BLaER1 treated with 17β-estradiol and CSF1 and Interleukin-3, amounts not matched to agents 10 nM and 100 nM (cell line): Measurements from ENCODE around the gene DNAH17.

Experiments used
- H3K27ac ChIP-seq, 11 experiments: shearing (Covaris generic); formaldehyde crosslinking; 2 replicates each; pipeline ENCODE4 v1.8.1; 2022
- H3K27me3 ChIP-seq, 11 experiments: shearing (Covaris generic); formaldehyde crosslinking; 2 replicates each; pipeline ENCODE4 v1.8.1; 2022
- H3K36me3 ChIP-seq, 11 experiments: shearing (Covaris generic); formaldehyde crosslinking; 2 replicates each; pipeline ENCODE4 v1.8.1; 2022
- H3K4me1 ChIP-seq, 10 experiments: shearing (Covaris generic); formaldehyde crosslinking; 2 replicates each; pipeline ENCODE4 v1.8.1; 2022
- H3K4me2 ChIP-seq, 11 experiments: shearing (Covaris generic); formaldehyde crosslinking; 2 replicates each; pipeline ENCODE4 v1.8.1; 2022
- H3K4me3 ChIP-seq, 10 experiments: shearing (Covaris generic); formaldehyde crosslinking; 2 replicates each; pipeline ENCODE4 v1.8.1; 2022
- H3K9ac ChIP-seq, 11 experiments: shearing (Covaris generic); formaldehyde crosslinking; 2 replicates each; pipeline ENCODE4 v1.8.1; 2022
- H3K9me3 ChIP-seq, 11 experiments: shearing (Covaris generic); formaldehyde crosslinking; replicated peaks in 1 of 11; 2 replicates each; pipeline ENCODE4 v1.8.1; 2022
- H4K20me1 ChIP-seq, 11 experiments: shearing (Covaris generic); formaldehyde crosslinking; 2 replicates each; pipeline ENCODE4 v1.8.1; 2022
- Cebpa-rat ChIP-seq, 11 experiments: shearing (Covaris generic); IDR thresholded peaks; 2 replicates each; pipeline ENCODE4 v1.8.1; 2022

The DNAH17 gene

DNA sequence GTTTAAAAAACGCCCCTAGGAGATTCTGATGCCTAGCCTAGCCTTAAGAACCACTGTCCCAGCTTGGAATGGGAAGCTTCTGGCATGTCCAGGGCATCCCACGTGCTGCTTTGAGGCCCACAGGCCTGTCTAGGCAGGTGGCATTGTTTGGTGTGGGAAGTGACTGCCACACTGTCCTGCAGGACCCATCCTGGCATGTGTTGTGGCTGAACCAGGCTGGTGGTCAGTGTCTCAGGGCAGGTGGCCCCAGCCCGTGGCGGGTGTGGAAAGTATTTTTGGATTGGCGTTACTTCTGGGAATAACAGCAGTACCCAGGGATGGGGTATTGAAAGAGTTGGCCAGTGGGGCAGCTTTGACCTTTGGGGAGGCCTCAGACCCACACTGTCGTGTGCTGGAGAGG lies 170.8 kb downstream of the DNAH17 start:
- no peak for TF ChIP-seq Cebpa-rat (IDR thresholded peaks at IDR 0.05)
- Histone ChIP-seq H3K36me3 (peaks cover 83 to 99% (median 94%) of the 10 kb centered on the region in 11 experiments), H3K27me3 (no peaks in the 10 kb centered on the region), H3K9ac (peak overlapping the region in 3 of 11 experiments; percentile 24 to 38 (median 29); a peak in 4 of 22 replicates), H3K4me3 (no peak overlapping the region), H3K4me2 (peak overlapping the region in 5 of 11 experiments; percentile 15 to 50 (median 29); a peak in 7 of 22 replicates), H3K27ac (peak overlapping the region in 4 of 11 experiments; percentile 1 to 94 (median 38); a peak in 5 of 22 replicates), H3K9me3 (no peaks in the 10 kb centered on the region), H3K4me1 (peaks cover 26 to 78% (median 48%) of the 10 kb centered on the region in 10 experiments), H4K20me1 (peaks cover 31 to 97% (median 89%) of the 10 kb centered on the region in 11 experiments; a peak in 20 of 22 replicates)

DNA sequence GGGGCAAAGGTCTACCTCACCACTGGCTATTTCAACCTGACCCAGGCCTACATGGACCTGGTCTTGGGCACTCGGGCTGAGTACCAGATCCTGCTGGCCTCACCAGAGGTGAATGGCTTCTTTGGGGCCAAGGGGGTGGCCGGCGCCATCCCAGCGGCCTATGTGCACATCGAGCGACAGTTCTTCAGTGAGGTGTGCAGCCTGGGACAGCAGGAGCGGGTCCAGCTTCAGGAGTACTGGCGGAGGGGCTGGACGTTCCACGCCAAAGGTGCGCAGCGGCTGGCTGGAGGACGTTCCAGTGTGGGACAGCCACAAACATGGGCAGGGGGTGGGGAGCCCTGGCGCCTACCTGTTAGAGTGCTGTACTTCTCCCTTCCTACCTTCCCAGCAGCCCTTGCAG lies 173.4 kb downstream of the DNAH17 start:
- H3K4me3 ChIP-seq, result no peak overlapping the region

DNA sequence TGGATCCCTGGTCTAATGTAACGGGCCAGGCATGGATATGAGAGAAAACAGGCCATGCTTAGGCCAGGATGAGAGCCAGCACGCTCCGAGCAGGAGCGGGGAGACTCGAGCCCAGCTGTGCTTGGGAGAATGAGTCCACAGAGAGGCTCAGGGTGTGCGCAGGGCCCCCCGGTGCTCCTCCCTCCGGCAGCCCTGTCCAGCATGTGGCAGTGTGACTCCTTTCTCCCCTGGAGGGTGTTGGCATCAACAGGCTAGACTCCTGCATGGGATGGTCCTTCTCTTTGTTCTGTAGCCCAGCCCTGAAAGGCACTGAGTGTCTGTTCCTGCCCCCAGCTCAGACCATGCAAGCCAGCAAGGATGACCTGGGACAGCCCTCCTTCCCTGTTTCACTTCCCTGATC lies 175.3 kb downstream of the DNAH17 start:
- Histone ChIP-seq H3K36me3 (peaks cover 99 to 100% (median 100%) of the 10 kb centered on the region in 11 experiments), H4K20me1 (peaks cover 21 to 100% (median 96%) of the 10 kb centered on the region in 11 experiments), H3K4me1 (peaks cover 5 to 59% (median 22%) of the 10 kb centered on the region in 10 experiments; a peak in 18 of 20 replicates), H3K9me3 (no peaks in the 10 kb centered on the region), H3K4me3 (no peak overlapping the region), H3K27ac (peak overlapping the region in 3 of 11 experiments; percentile 20 to 53 (median 25); a peak in 6 of 22 replicates), H3K9ac (peak overlapping the region in 4 of 11 experiments; percentile 15 to 50 (median 30); a peak in 4 of 22 replicates), H3K4me2 (peak overlapping the region in 5 of 11 experiments; percentile 37 to 52 (median 41); a peak in 9 of 22 replicates), H3K27me3 (no peaks in the 10 kb centered on the region)
- no peak for TF ChIP-seq Cebpa-rat (IDR thresholded peaks at IDR 0.05)

More for the DNA sequence above, 173.4 kb downstream of the DNAH17 start:
- Histone ChIP-seq H3K4me2 (no peak overlapping the region), H3K36me3 (peaks cover 99 to 100% (median 100%) of the 10 kb centered on the region in 11 experiments), H3K9ac (no peak overlapping the region), H4K20me1 (peaks cover 25 to 100% (median 96%) of the 10 kb centered on the region in 11 experiments; a peak in 20 of 22 replicates), H3K9me3 (no peaks in the 10 kb centered on the region), H3K27me3 (no peaks in the 10 kb centered on the region), H3K4me1 (peaks cover 14 to 76% (median 32%) of the 10 kb centered on the region in 10 experiments; a peak in 19 of 20 replicates), H3K27ac (no peak overlapping the region)
- no peak for TF ChIP-seq Cebpa-rat (IDR thresholded peaks at IDR 0.05)

DNA sequence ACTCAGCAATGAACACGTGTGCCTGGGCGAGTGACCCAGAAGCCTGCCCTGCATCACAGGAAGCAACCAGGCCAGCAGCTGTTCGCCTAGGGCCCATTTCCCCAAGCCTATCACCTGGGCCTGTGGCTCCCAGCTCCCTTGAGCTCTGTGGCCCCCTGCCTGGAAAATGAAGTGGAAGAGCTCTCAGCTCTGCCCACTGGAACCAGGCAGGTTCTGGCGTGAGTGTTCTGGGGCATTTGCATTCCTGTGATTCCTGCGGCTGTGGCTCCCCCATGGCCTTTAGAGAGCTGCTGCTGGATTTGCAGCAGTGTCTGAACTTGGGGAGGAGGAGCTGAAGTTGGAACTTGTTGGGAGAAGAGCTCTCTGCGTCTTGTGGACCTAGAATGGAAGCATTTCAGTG lies 175.9 kb downstream of the DNAH17 start:
- H3K4me1 ChIP-seq, result peaks cover 5 to 59% (median 24%) of the 10 kb centered on the region in 10 experiments; a peak in 17 of 20 replicates
- no peaks in the 10 kb centered on the region for H3K27me3 ChIP-seq
- H3K36me3 ChIP-seq, result peaks cover 99 to 100% (median 100%) of the 10 kb centered on the region in 11 experiments
- no peaks in the 10 kb centered on the region for H3K9me3 ChIP-seq
- peak overlapping the region in 5 of 11 experiments; percentile 37 to 52 (median 41); a peak in 7 of 22 replicates for H3K4me2 ChIP-seq
- H4K20me1 ChIP-seq, result peaks cover 21 to 100% (median 96%) of the 10 kb centered on the region in 11 experiments
- no peak for TF ChIP-seq Cebpa-rat (IDR thresholded peaks at IDR 0.05)
- peak overlapping the region in 4 of 11 experiments; percentile 15 to 50 (median 30); a peak in 3 of 22 replicates for H3K9ac ChIP-seq
- H3K27ac ChIP-seq, result peak overlapping the region in 3 of 11 experiments; percentile 20 to 53 (median 34); a peak in 4 of 22 replicates
- no peak overlapping the region for H3K4me3 ChIP-seq

DNA sequence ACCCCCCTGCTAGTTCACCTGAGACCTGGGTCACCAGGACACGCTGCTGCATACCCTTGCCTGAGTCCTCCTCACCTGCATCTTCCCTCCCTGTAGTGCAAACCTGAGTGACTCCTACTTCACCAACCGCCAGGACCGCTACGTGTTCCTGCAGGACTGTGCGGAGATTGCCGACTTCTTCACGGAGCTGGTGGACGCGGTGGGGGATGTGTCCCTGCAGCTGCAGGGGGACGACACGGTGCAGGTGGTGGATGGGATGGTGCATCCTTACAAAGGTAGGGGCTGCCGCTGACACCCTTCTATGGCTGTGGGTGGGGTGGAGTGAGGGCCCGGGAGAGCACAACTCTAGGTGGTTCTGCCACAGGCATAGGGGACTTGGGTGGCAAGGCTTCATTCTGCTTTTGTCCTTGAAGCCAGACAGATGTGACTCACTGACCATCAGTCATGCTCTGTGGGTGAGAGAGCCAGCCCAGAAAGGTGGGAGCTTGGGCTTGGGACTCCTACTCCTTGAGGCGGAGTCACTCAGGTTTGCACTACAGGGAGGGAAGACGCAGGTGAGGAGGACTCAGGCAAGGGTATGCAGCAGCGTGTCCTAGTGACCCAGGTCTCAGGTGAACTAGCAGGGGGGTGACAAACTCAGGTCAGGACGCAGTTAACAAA lies 176.5 kb downstream of the DNAH17 start:
- Histone ChIP-seq H3K4me1 (peaks cover 5 to 57% (median 23%) of the 10 kb centered on the region in 10 experiments; a peak in 17 of 20 replicates), H3K36me3 (peaks cover 99 to 100% (median 100%) of the 10 kb centered on the region in 11 experiments), H3K27ac (no peak overlapping the region), H3K27me3 (no peaks in the 10 kb centered on the region), H3K4me3 (no peak overlapping the region), H3K9me3 (no peaks in the 10 kb centered on the region), H3K4me2 (no peak overlapping the region), H3K9ac (no peak overlapping the region), H4K20me1 (peaks cover 25 to 100% (median 96%) of the 10 kb centered on the region in 11 experiments)
- no peak for TF ChIP-seq Cebpa-rat (IDR thresholded peaks at IDR 0.05)

DNA sequence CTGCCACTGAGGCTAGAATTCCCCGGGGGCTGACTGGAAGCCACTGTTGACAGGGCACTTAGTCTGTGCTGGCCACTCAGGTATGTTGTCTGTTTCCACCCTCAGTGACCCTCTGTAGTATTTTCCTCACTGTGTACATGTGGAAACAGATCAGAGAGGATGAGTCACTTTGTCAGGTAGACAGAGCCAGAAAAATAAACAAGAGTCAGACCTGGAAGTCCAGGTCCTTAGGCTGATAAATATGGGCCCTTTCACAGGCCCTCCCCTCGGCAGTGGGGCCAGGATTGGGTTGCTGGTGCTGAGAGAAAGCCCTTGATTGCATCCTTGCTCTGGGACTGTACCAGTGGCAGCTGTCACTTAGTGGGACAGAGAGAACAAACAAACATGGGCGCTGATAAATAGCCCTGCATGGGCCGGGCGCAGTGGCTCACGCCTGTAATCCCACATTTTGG lies 177.5 kb downstream of the DNAH17 start:
- H4K20me1 ChIP-seq, result peaks cover 35 to 100% (median 96%) of the 10 kb centered on the region in 11 experiments
- TF ChIP-seq Cebpa-rat (IDR thresholded peaks at IDR 0.05), result no peak

DNA sequence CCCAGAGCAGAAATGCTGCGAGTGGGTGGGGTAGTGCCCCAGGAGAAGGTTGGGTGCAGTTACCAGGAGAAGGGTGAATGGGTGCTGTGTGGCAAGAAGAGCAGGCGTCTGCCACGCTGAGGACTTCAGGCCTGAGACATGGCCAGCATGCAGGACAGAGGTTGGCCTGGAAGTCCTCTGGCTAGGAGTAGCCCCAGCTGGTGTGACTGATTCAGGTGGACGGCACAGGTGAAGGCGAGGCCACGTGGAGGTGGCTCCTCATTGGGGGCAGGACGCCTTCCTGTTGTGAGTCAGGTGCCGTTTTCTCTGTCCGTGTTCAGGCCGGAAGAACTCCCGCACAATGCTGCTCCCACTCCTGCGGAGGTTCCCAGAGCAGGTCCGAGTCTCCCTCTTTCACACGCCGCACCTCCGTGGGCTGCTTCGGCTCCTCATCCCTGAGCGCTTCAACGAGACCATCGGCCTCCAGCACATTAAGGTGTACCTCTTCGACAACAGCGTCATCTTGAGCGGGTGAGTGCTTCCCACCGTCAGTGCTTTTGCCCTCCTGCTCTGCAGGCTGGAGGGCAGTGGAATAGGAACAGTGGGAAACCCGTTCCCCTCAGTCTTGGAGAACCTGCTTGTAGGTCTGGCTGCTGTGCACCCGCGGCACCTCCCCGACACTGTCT lies 178.0 kb downstream of the DNAH17 start:
- H3K27ac ChIP-seq, result peak overlapping the region in 2 of 11 experiments; percentile 4 to 6; a peak in 2 of 22 replicates

More for the DNA sequence above, 177.5 kb downstream of the DNAH17 start:
- Histone ChIP-seq H3K36me3 (peaks cover 99 to 100% (median 100%) of the 10 kb centered on the region in 11 experiments), H3K27me3 (no peaks in the 10 kb centered on the region), H3K4me3 (no peak overlapping the region), H3K27ac (no peak overlapping the region), H3K9me3 (no peaks in the 10 kb centered on the region), H3K4me1 (peaks cover 0 to 51% (median 18%) of the 10 kb centered on the region in 10 experiments; a peak in 17 of 20 replicates), H3K4me2 (no peak overlapping the region), H3K9ac (no peak overlapping the region)

DNA sequence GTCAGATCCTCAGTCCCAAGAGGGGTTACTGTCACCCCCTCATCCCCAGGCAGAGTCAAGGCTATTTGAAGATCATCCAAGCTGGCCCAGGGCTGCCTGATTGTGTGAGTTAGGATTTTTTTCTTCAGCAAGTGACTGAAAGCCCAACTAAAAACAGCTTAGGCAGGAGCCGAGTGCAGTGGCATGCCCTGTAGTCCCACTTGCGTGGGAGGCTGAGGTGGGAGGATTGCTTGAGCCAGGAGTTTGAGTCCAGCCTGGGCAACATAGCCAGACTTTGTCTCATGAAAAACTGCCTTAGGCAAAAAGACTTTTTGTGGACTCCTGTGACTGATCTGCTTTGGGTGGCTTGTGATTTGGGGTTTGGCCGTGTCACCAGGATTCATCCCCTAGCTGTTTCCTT lies 178.8 kb downstream of the DNAH17 start:
- no peaks in the 10 kb centered on the region for H3K9me3 ChIP-seq
- no peak overlapping the region for H3K4me2 ChIP-seq
- peaks cover 99 to 100% (median 100%) of the 10 kb centered on the region in 11 experiments for H3K36me3 ChIP-seq
- peak overlapping the region in 2 of 11 experiments; percentile 41 to 48; a peak in 3 of 22 replicates for H3K9ac ChIP-seq
- TF ChIP-seq Cebpa-rat (IDR thresholded peaks at IDR 0.05), result no peak
- H3K27me3 ChIP-seq, result no peaks in the 10 kb centered on the region
- peaks cover 42 to 100% (median 99%) of the 10 kb centered on the region in 11 experiments for H4K20me1 ChIP-seq
- no peak overlapping the region for H3K4me3 ChIP-seq
- H3K27ac ChIP-seq, result peak overlapping the region in 3 of 11 experiments; percentile 4 to 8 (median 6); a peak in 3 of 22 replicates
- H3K4me1 ChIP-seq, result peaks cover 2 to 54% (median 21%) of the 10 kb centered on the region in 10 experiments; a peak in 17 of 20 replicates

More for the DNA sequence above, 178.0 kb downstream of the DNAH17 start:
- Histone ChIP-seq H3K4me1 (peaks cover 0 to 49% (median 18%) of the 10 kb centered on the region in 10 experiments; a peak in 17 of 20 replicates), H3K36me3 (peaks cover 99 to 100% (median 100%) of the 10 kb centered on the region in 11 experiments), H3K27me3 (no peaks in the 10 kb centered on the region), H3K4me3 (no peak overlapping the region), H3K9ac (0 out of 22 replicates have a peak overlapping the region, but pooled peaks of 1 of the 11 experiments have one; percentile 48), H3K9me3 (no peaks in the 10 kb centered on the region), H3K4me2 (no peak overlapping the region), H4K20me1 (peaks cover 40 to 100% (median 96%) of the 10 kb centered on the region in 11 experiments)
- no peak for TF ChIP-seq Cebpa-rat (IDR thresholded peaks at IDR 0.05)
